Measurements from ENCODE around the gene PEAR1. TPM values are rescaled to one million over a fixed set of nuclear protein-coding genes. Genes with fewer than 3 reads are reported as not detected.

The PEAR1 gene
- total RNA-seq, 4 donors from 2014 or later = 31.5 to 51.4 (median 39.7) TPM

DNA sequence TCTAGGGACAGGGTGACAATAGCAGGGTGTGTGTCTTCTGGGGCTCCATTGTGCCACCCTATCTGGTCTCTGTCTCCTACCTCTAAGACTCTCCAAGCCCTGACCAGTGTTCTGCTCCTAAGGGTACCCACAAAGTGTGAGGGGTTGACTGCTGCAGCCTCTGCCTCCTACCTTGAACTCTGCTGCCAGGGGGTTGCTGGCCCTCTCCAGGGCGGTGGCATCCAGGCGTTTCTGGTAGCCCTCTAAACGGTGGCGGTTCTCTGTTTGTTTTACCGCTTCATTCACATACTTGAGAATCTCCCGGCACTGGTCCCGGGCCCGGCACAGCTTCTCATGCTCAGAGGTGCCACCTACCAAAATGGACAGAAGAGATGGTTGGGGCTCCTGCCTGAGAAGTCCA is 51.3 kb downstream of the PEAR1 start:
- no peak overlapping the region for H3K4me3 ChIP-seq
- no peaks in the 10 kb centered on the region for H3K9me3 ChIP-seq
- 96 to 98% methylated on average over 8 of the region's 8 CpGs for WGBS, 2 donors
- no peaks in the 10 kb centered on the region for H3K4me1 ChIP-seq
- no peak overlapping the region for H3K27ac ChIP-seq
- DNase-seq (ENCODE audit: low spot score in 2 of 2) = no peak
- H3K36me3 ChIP-seq = peaks cover 0 to 100% (median 6%) of the 10 kb centered on the region in 3 donors
- H3K27me3 ChIP-seq = no peaks in the 10 kb centered on the region
- TF ChIP-seq EP300 (IDR thresholded peaks at IDR 0.05) = no peak

DNA sequence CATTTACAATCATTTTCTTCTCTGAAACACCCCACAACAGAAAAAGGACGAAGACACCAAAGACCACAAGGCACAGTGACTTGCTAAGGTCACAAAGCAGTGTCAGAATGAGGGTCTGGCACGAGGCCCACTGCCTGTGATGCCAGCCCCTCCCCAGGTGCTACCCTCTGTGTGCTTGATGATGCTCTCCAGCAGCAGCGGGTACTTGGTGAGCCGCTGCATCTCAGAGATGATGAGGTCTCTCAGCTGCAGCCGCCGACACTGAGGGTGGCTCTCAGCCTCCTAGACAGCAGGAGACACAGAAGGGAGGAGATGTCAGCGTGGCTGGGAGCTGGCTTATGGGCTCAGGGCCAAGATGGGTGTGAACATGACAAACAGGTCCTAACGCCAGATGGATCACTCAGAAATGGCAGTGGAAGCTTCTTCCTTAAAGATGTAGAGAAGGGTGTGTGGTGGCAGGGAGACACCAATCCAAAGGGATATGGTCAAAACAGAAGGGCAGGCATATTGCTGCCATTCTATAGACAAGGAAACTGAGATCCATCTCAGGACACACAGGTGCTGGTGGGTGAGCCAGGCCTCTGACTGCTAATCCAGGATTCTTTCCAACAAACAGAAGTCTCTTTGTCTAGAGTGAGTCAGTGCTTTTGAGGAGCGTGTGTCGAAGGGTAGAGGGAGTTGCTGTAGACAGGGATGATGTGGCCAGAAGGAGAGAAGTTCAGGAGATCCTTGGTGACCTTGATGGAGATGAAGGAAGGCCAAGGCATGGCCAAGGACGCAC is 52.6 kb downstream of the PEAR1 start:
- H3K4me3 ChIP-seq = no peak overlapping the region
- H3K9me3 ChIP-seq = no peaks in the 10 kb centered on the region
- H3K4me1 ChIP-seq = no peaks in the 10 kb centered on the region
- TF ChIP-seq, protein P1, sequence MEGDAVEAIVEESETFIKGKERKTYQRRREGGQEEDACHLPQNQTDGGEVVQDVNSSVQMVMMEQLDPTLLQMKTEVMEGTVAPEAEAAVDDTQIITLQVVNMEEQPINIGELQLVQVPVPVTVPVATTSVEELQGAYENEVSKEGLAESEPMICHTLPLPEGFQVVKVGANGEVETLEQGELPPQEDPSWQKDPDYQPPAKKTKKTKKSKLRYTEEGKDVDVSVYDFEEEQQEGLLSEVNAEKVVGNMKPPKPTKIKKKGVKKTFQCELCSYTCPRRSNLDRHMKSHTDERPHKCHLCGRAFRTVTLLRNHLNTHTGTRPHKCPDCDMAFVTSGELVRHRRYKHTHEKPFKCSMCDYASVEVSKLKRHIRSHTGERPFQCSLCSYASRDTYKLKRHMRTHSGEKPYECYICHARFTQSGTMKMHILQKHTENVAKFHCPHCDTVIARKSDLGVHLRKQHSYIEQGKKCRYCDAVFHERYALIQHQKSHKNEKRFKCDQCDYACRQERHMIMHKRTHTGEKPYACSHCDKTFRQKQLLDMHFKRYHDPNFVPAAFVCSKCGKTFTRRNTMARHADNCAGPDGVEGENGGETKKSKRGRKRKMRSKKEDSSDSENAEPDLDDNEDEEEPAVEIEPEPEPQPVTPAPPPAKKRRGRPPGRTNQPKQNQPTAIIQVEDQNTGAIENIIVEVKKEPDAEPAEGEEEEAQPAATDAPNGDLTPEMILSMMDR (IDR thresholded peaks at IDR 0.05) = no peak
- H3K36me3 ChIP-seq = peaks cover 0 to 100% (median 6%) of the 10 kb centered on the region in 3 donors
- no peaks in the 10 kb centered on the region for H3K27me3 ChIP-seq
- WGBS, 2 donors = 76 to 80% methylated on average over 11 of the region's 11 CpGs
- DNase-seq (ENCODE audit: low spot score in 2 of 2) = no peak
- H3K27ac ChIP-seq = no peak overlapping the region

DNA sequence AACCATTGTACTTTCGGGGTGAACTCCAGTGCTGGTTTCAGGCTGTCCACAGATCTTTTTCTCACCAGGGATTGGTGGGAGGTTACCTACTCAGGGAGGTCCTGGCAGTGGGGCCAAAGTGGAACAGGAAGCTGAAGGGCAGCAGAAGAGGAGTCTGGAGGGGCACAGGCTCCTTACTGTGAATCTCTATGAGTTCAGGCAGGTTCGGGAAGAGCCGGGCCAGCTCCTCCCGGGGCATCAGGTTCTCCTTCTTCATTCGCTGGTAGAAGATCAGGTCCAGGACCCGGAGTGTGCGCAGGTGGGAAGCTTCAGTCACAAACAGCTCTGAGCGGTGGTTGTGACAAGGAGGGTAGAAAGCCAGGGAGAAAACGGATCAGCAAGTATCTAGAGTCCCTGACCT is 53.6 kb downstream of the PEAR1 start:
- H3K27ac ChIP-seq = no peak overlapping the region
- WGBS, 2 donors = 96 to 97% methylated on average over 9 of the region's 9 CpGs
- peaks cover 0 to 100% (median 6%) of the 10 kb centered on the region in 3 donors for H3K36me3 ChIP-seq
- TF ChIP-seq, protein P1 (IDR thresholded peaks at IDR 0.05) = no peak
- TF ChIP-seq EP300 (IDR thresholded peaks at IDR 0.05) (no peak), POLR2A (IDR thresholded peaks at IDR 0.05) (no peak)
- H3K9me3 ChIP-seq = no peaks in the 10 kb centered on the region
- H3K4me1 ChIP-seq = no peaks in the 10 kb centered on the region
- H3K4me3 ChIP-seq = no peak overlapping the region
- no peak for DNase-seq (ENCODE audit: low spot score in 2 of 2)
- no peaks in the 10 kb centered on the region for H3K27me3 ChIP-seq

DNA sequence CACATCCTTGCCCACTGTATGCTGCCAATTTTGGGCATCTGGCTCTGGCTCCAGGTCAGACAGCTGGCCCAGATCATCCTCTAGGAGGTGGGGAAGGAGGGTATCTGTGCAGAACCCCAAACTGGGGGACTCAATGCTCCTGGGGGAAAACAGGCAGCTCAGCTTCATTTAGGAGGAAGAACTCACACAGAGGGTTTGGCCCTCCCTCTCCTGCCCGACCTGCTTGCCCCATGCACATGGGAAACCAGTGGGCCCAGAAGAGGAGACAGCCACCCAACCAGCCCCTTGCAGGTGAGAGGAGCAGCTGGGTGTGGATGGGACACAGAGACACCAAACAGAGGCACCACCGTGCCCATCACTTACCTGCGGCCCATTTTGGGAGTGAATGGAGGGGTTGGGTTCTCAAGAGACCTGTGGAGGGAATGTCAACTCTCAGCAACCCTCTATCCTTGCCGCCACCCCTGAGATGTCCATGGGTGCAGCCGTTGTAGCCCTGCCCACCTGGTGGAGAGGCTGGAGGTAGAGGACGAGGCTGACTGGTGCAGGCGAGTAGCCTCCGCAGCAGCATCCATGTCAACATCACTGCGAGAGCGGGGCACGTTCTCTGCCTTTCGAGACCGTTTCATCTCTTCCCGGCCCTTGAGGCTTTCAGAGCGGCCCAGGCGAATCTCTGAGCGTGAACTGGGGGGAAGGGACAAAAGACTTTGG is 54.5 kb downstream of the PEAR1 start:
- no peaks in the 10 kb centered on the region for H3K4me1 ChIP-seq
- WGBS, 2 donors = 93 to 96% methylated on average over 16 to 17 of the region's 17 CpGs

DNA sequence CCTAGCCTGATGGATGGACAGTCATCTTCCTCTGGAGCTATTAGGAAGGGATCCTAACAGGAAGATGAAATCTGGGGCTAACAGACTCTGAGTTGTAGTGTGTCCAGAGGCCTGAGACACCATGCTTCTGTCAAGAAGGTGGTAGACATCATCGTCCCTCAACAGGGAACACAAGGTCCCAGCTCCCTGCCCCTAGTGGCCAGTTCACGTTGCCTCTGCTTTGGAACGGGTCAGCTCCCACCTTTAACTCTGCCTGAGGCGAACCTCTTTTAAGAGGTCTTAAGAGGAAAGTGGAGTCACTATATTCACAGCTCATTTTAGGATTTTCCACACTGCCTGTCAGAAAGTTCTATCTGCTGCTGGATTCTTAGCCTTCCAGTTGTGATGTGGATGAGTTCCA is 55.2 kb downstream of the PEAR1 start:
- Histone ChIP-seq H3K9me3 (no peaks in the 10 kb centered on the region), H3K4me3 (no peak overlapping the region), H3K4me1 (no peaks in the 10 kb centered on the region), H3K27ac (no peak overlapping the region), H3K36me3 (peaks cover 0 to 98% (median 6%) of the 10 kb centered on the region in 3 donors), H3K27me3 (no peaks in the 10 kb centered on the region)
- no peak for TF ChIP-seq POLR2A (IDR thresholded peaks at IDR 0.05)
- TF ChIP-seq, protein P1 (IDR thresholded peaks at IDR 0.05) = no peak
- TF ChIP-seq EP300 (IDR thresholded peaks at IDR 0.05) = no peak
- DNase-seq (ENCODE audit: low spot score in 2 of 2) = no peak
- 67 to 70% methylated on average over 4 of the region's 4 CpGs for WGBS, 2 donors

More for the DNA sequence above, 54.5 kb downstream of the PEAR1 start:
- Histone ChIP-seq H3K27me3 (no peaks in the 10 kb centered on the region), H3K27ac (no peak overlapping the region), H3K9me3 (no peaks in the 10 kb centered on the region), H3K36me3 (peaks cover 0 to 100% (median 4%) of the 10 kb centered on the region in 3 donors), H3K4me3 (no peak overlapping the region)
- DNase-seq (ENCODE audit: low spot score in 2 of 2) = no peak
- TF ChIP-seq POLR2A (IDR thresholded peaks at IDR 0.05) = no peak
- TF ChIP-seq EP300 (IDR thresholded peaks at IDR 0.05) = no peak
- TF ChIP-seq, protein P1 (IDR thresholded peaks at IDR 0.05) = no peak
